HepG2 (cell line): ENCODE results near the gene VWA3A. TPM values are rescaled to one million over a fixed set of nuclear protein-coding genes. Genes with fewer than 3 reads are reported as not detected.

ENCODE experiments used
- CCAR2 ChIP-seq: fragments of 200-400 bp; formaldehyde crosslinking; optimal IDR thresholded peaks from 2 replicates; pipeline ENCODE3; 2018; ENCODE audit warnings: low read depth, mild to moderate bottlenecking, low read length, moderate library complexity
- ELF3 ChIP-seq: IDR thresholded peaks from 2 replicates; pipeline ENCODE4 v1.6.1; 2016; ENCODE audit warnings: missing genetic modification reagents, missing compliant biosample characterization
- ETV5 ChIP-seq: IDR thresholded peaks from 2 replicates; pipeline ENCODE4 v1.6.1; 2018; ENCODE audit warnings: missing biosample characterization, missing genetic modification reagents, inconsistent platforms, borderline replicate concordance
- ETV6 ChIP-seq: sonication (generic); formaldehyde crosslinking; conservative IDR thresholded peaks from 2 replicates; pipeline ENCODE4 v1.4.0; 2020; ENCODE audit warnings: missing genetic modification reagents
- FOSL1 ChIP-seq: sonication (generic); formaldehyde crosslinking; IDR thresholded peaks from 2 replicates; pipeline ENCODE4 v1.9.0; 2021; ENCODE audit warnings: missing genetic modification reagents, borderline replicate concordance
- FOXP1 ChIP-seq, 2 experiments: fragments of 450-650 bp in 1 of 2; IDR thresholded peaks; 2 replicates each; pipeline ENCODE4 v1.6.1; 2017 to 2018; ENCODE audit warnings: antibody characterized with exemption in 1 of 2
- HMG20B ChIP-seq: conservative IDR thresholded peaks from 2 replicates; pipeline ENCODE4 v1.6.1; 2016; ENCODE audit warnings: missing genetic modification reagents, missing compliant biosample characterization
- KDM1A ChIP-seq: IDR thresholded peaks from 2 replicates; pipeline ENCODE4 v1.6.1; 2016; ENCODE audit warnings: missing compliant biosample characterization
- MYPOP ChIP-seq: sonication (generic); formaldehyde crosslinking; IDR thresholded peaks from 2 replicates; pipeline ENCODE4 v1.8.1; 2023; ENCODE audit warnings: mild to moderate bottlenecking, moderate library complexity, missing genetic modification reagents
- PPARG ChIP-seq: conservative IDR thresholded peaks from 2 replicates; pipeline ENCODE4 v1.6.1; 2016; ENCODE audit warnings: missing biosample characterization, missing genetic modification reagents
- RELA ChIP-seq: sonication (generic); formaldehyde crosslinking; IDR thresholded peaks from 2 replicates; pipeline ENCODE4 v1.4.0; 2020; ENCODE audit warnings: missing genetic modification reagents
- RXRA ChIP-seq: sonication (generic); formaldehyde crosslinking; IDR thresholded peaks from 2 replicates; pipeline ENCODE4 v1.5.1; 2020; ENCODE audit warnings: missing genetic modification reagents
- SNRNP70 ChIP-seq: fragments of 200-400 bp; formaldehyde crosslinking; IDR thresholded peaks from 2 replicates; pipeline ENCODE4 v1.6.1; 2017; ENCODE audit warnings: mild to moderate bottlenecking, low read depth, low read length, moderate library complexity
- SRF ChIP-seq: IDR thresholded peaks from 2 replicates; pipeline ENCODE4 v1.6.1; 2011; ENCODE audit warnings: mild to moderate bottlenecking, low read depth, low read length, moderate library complexity
- SRY ChIP-seq: sonication (generic); formaldehyde crosslinking; IDR thresholded peaks from 2 replicates; pipeline ENCODE4 v1.8.0; 2022; ENCODE audit warnings: mild to moderate bottlenecking, missing genetic modification reagents
- THYN1 ChIP-seq: sonication (generic); formaldehyde crosslinking; IDR thresholded peaks from 2 replicates; pipeline ENCODE4 v1.8.1; 2023; ENCODE audit warnings: low read depth, mild to moderate bottlenecking, moderate library complexity, missing genetic modification reagents, borderline replicate concordance
- ZKSCAN8 ChIP-seq: IDR thresholded peaks from 2 replicates; pipeline ENCODE4 v1.6.1; 2016; ENCODE audit warnings: borderline replicate concordance, missing genetic modification reagents, missing compliant biosample characterization
- ZNF143 ChIP-seq: sonication (generic); formaldehyde crosslinking; IDR thresholded peaks from 2 replicates; pipeline ENCODE4 v1.4.0; 2020; ENCODE audit warnings: missing genetic modification reagents
- ZNF263 ChIP-seq: sonication (generic); formaldehyde crosslinking; IDR thresholded peaks from 2 replicates; pipeline ENCODE4 v1.4.0; 2020; ENCODE audit warnings: missing genetic modification reagents
- ZNF362 ChIP-seq: sonication (generic); formaldehyde crosslinking; IDR thresholded peaks from 2 replicates; pipeline ENCODE4 v1.4.0; 2020; ENCODE audit warnings: missing genetic modification reagents, mild to moderate bottlenecking, borderline replicate concordance
- ZNF383 ChIP-seq: sonication (generic); formaldehyde crosslinking; IDR thresholded peaks from 2 replicates; pipeline ENCODE4 v1.4.0; 2020; ENCODE audit warnings: missing genetic modification reagents, mild to moderate bottlenecking, borderline replicate concordance
- ZNF501 ChIP-seq: sonication (generic); formaldehyde crosslinking; IDR thresholded peaks from 2 replicates; pipeline ENCODE4 v1.5.1; 2020; ENCODE audit warnings: mild to moderate bottlenecking, moderate library complexity, missing genetic modification reagents
- ZNF558 ChIP-seq: sonication (generic); formaldehyde crosslinking; IDR thresholded peaks from 2 replicates; pipeline ENCODE4 v1.9.0; 2022; ENCODE audit warnings: mild to moderate bottlenecking, missing genetic modification reagents, borderline replicate concordance
- ZNF672 ChIP-seq: sonication (generic); formaldehyde crosslinking; IDR thresholded peaks from 2 replicates; pipeline ENCODE4 v1.8.1; 2022; ENCODE audit warnings: missing genetic modification reagents
- ZNF704 ChIP-seq: sonication (generic); formaldehyde crosslinking; IDR thresholded peaks from 2 replicates; pipeline ENCODE4 v1.8.1; 2023; ENCODE audit warnings: mild to moderate bottlenecking, inconsistent platforms, moderate library complexity, missing genetic modification reagents, borderline replicate concordance
- ZNF790 ChIP-seq: sonication (generic); formaldehyde crosslinking; IDR thresholded peaks from 2 replicates; pipeline ENCODE4 v1.8.0; 2022; ENCODE audit warnings: missing genetic modification reagents, mild to moderate bottlenecking, borderline replicate concordance
- ZNF841 ChIP-seq: sonication (generic); formaldehyde crosslinking; IDR thresholded peaks from 2 replicates; pipeline ENCODE4 v1.8.1; 2023; ENCODE audit warnings: missing genetic modification reagents, borderline replicate concordance
- ZSCAN21 ChIP-seq: sonication (generic); formaldehyde crosslinking; IDR thresholded peaks from 2 replicates; pipeline ENCODE4 v1.8.0; 2022; ENCODE audit warnings: mild to moderate bottlenecking, missing genetic modification reagents, moderate library complexity, borderline replicate concordance
- polyA plus RNA-seq, 8 experiments: library from polyadenylated mRNA; depleted of rRNA in 3 of 8; stranded (reverse) in 7 of 8; unstranded in 1 of 8; fragments of >200 nt; fragmentation: Illumina TruSeq in 4 of 8; extraction: Trizol in 4 of 8; gene quantifications; 2 replicates each; pipeline versions ENCODE4 v1.2.1 to v1.2.3, GENCODE V29; 2011 to 2016; ENCODE audit warnings: low read depth in 4 of 8, missing spikeins in 1 of 8, mixed read lengths in 1 of 8; ENCODE audit not compliant: insufficient read depth in 1 of 8
- total RNA-seq, 5 experiments: library from RNA; depleted of rRNA; stranded (reverse); fragments of >200 nt; fragmentation: Illumina TruSeq; extraction: Trizol; gene quantifications; 2 replicates each; pipeline ENCODE4 v1.2.3, GENCODE V29; 2016; ENCODE audit warnings: low read depth in 1 of 5

Gene VWA3A
- total and polyA plus RNA-seq, 2 of the 13 experiments (the other 11 are each of a cell fraction or from before 2014, with no cell fraction given): 0.03 to 0.07 TPM

- TF ChIP-seq ZNF704 (CRISPR knock-in tag) (0 out of 2 replicates have a peak, but pooled peaks have one; percentile 66), ZNF383 (no peak), ELF3 (CRISPR knock-in tag) (peak; percentile 97), FOSL1 (no peak), SNRNP70 (no peak), CCAR2 (no peak), ZNF143 (CRISPR knock-in tag) (peak; percentile 60; the same call in 1 of the 2 replicates), SRF (no peak; the same call in 1 of the 2 replicates), HMG20B (CRISPR knock-in tag) (peak; percentile 64; the same call in 1 of the 2 replicates), MYPOP (CRISPR knock-in tag) (peak; percentile 97), SRY (CRISPR knock-in tag) (0 out of 2 replicates have a peak, but pooled peaks have one; percentile 88), THYN1 (CRISPR knock-in tag) (no peak; the same call in 1 of the 2 replicates), RXRA (CRISPR knock-in tag) (peak; percentile 75), ZNF263 (CRISPR knock-in tag) (peak; percentile 83), ZSCAN21 (CRISPR knock-in tag) (peak; percentile 96), KDM1A (no peak; the same call in 1 of the 2 replicates), ZNF362 (CRISPR knock-in tag) (0 out of 2 replicates have a peak, but pooled peaks have one; percentile 22), ZNF790 (peak; percentile 30; the same call in 1 of the 2 replicates), ZNF841 (CRISPR knock-in tag) (no peak), ETV6 (CRISPR knock-in tag) (peak; percentile 65; the same call in 1 of the 2 replicates), ZNF501 (CRISPR knock-in tag) (0 out of 2 replicates have a peak, but pooled peaks have one; percentile 30), ZKSCAN8 (CRISPR knock-in tag) (peak; percentile 75; the same call in 1 of the 2 replicates), PPARG (CRISPR knock-in tag) (peak; percentile 95), ZNF672 (CRISPR knock-in tag) (no peak), RELA (no peak), ZNF558 (no peak), ETV5 (CRISPR knock-in tag) (peak; percentile 99), FOXP1 (IDR thresholded peaks at IDR 0.05) (no peak), FOXP1 (CRISPR knock-in tag; IDR thresholded peaks at IDR 0.05) (peak; percentile 73; the same call in 1 of the 2 replicates)
These were observed 100.1 kb downstream of the VWA3A start (continued) for GRCh38 chr16:22192261-22193062.
